Adrenal gland (tissue), 12 donors: Measurements from ENCODE around the gene NFIB. TPM values are rescaled to one million over a fixed set of nuclear protein-coding genes. Genes with fewer than 3 reads are reported as not detected.

Source experiments
- DNase-seq, 7 donors: peaks; one replicate each; pipeline ENCODE4 v3.0.0-alpha.2; 2019 to 2020
- H3K27ac ChIP-seq, 5 donors: fragments of 200-600 bp; sonication (generic) in 4 of 5; 1 replicate in 3 of 5; 2 replicates in 2 of 5; pipeline versions ENCODE4 v1.5.1 to v1.8.0; 2016 to 2020; ENCODE audit warnings: mild to moderate bottlenecking in 1 of 5
- H3K27me3 ChIP-seq: fragments of 200-600 bp; 2 replicates; pipeline ENCODE4 v1.8.0; 2021
- H3K36me3 ChIP-seq, 2 donors: fragments of 200-600 bp; replicated peaks in 1 of 2; 1 replicate in 1 of 2; 2 replicates in 1 of 2; pipeline versions ENCODE4 v1.5.1 to v1.8.0; 2018 to 2022
- H3K4me1 ChIP-seq, 2 donors: fragments of 200-600 bp; replicated peaks in 1 of 2; 1 replicate in 1 of 2; 2 replicates in 1 of 2; pipeline versions ENCODE4 v1.5.1 to v1.8.0; 2018 to 2021
- H3K4me3 ChIP-seq, 4 donors: fragments of 200-600 bp; sonication (generic) in 3 of 4; one replicate each; pipeline ENCODE4 v1.5.1; 2016 to 2018
- H3K9me3 ChIP-seq, 3 donors: fragments of 200-600 bp; sonication (generic) in 1 of 3; replicated peaks in 1 of 3; 1 replicate in 2 of 3; 2 replicates in 1 of 3; pipeline versions ENCODE4 v1.5.1 to v1.8.0; 2016 to 2021
- CTCF ChIP-seq, 6 experiments: fragments of 450-650 bp in 4 of 6; fragments of 200-600 bp in 2 of 6; sonication (generic) in 1 of 6; IDR thresholded peaks; 1 replicate in 5 of 6; 2 replicates in 1 of 6; pipeline versions ENCODE4 v1.5.1 to v1.8.0; 2016 to 2021; ENCODE audit warnings: antibody characterized with exemption in 6 of 6, mild to moderate bottlenecking in 2 of 6, moderate library complexity in 1 of 6
- POLR2A ChIP-seq, 2 donors: fragments of 450-650 bp; IDR thresholded peaks; one replicate each; pipeline ENCODE4 v1.6.1; 2017; ENCODE audit warnings: antibody characterized with exemption in 2 of 2, mild to moderate bottlenecking in 2 of 2, moderate library complexity in 1 of 2
- WGBS, 4 donors: extraction: QIAGEN DNeasy Blood & Tissue Kit in 2 of 4; methylation state at CpG; one replicate each; pipeline versions ENCODE4 v1.1.5 to v1.1.7; 2013 to 2017; 5-methylcytosine and 5-hydroxymethylcytosine counted together
- intact Hi-C, 2 donors: fragments of 100-400 bp; cut with DNase I; formaldehyde crosslinking; loops; one replicate each; pipeline versions ENCODE4 v1.14.1 to v1.15.0; 2022 to 2023
- polyA plus RNA-seq, 3 donors: library from polyadenylated mRNA; stranded (reverse); fragments of 200-250 nt in 2 of 3; fragments of 350-450 nt in 1 of 3; fragmentation: Illumina TruSeq in 1 of 3; extraction: RNeasy Lipid Tissue Mini Kit (QIAGEN cat#74804) in 1 of 3; gene quantifications; one replicate each; pipeline ENCODE4 v1.2.3, GENCODE V29; 2013 to 2014
- total RNA-seq, 9 donors: library from RNA; depleted of rRNA in 4 of 9; stranded (reverse); fragments of >200 nt in 4 of 9; fragments of 120-200 nt in 1 of 9; fragmentation: NEBNext Ultra II Directional in 1 of 9; extraction: Animal tissue kit (Norgen Biotek cat#: 25700) in 1 of 9; gene quantifications; one replicate each; pipeline versions ENCODE4 v1.1.0 to v1.2.4, GENCODE V29; 2013 to 2023
- donor health status: healthy with polysubstance abuse.
- donor health status: Bipolar disorder and iron deficiency.
- donor health status: DM: yes; HTN: yes; CAD: no.
- donor health status: DM: no; HTN: no; CAD: no.
- donor health status: DM: no; HTN: no; CAD: no.
- donor health status: DM: yes; HTN: yes; CAD: no.

The NFIB gene
- total and polyA plus RNA-seq, 12 donors, result 10.9 to 84.1 (median 43.0) TPM

- Histone ChIP-seq H3K27me3 (peaks cover 52% of the 10 kb centered on the region), H3K4me1 (peaks cover 0 to 19% of the 10 kb centered on the region in 2 donors), H3K36me3 (no peaks in the 10 kb centered on the region), H3K9me3 (no peaks in the 10 kb centered on the region), H3K27ac (peak overlapping the region in 2 of 5 donors; percentile 17 to 61), H3K4me3 (peak overlapping the region in 1 of 4 donors; percentile 25)
- no peak for DNase-seq
- 42 to 48% (median 43%) methylated on average over 6 of the region's 6 CpGs for WGBS, 4 donors
- TF ChIP-seq POLR2A (IDR thresholded peaks at IDR 0.05) (no peak), CTCF (IDR thresholded peaks at IDR 0.05) (no peak)
- intact Hi-C loops, result no loop called here
Observed at GRCh38 chr9:14344053-14344524, 30.1 kb upstream of the NFIB start.

GRCh38 chr9:14343261-14344031 lies 29.5 kb upstream of the NFIB start:
- Histone ChIP-seq H3K9me3 (no peaks in the 10 kb centered on the region), H3K4me3 (peak overlapping the region in 1 of 4 donors; percentile 25), H3K27ac (peak overlapping the region in 1 of 5 donors; percentile 61), H3K27me3 (peaks cover 46% of the 10 kb centered on the region), H3K4me1 (peaks cover 0 to 15% of the 10 kb centered on the region in 2 donors), H3K36me3 (no peaks in the 10 kb centered on the region)
- DNase-seq, result no peak
- intact Hi-C loops, result no loop called here
- TF ChIP-seq POLR2A (IDR thresholded peaks at IDR 0.05) (no peak), CTCF (IDR thresholded peaks at IDR 0.05) (no peak)
- WGBS, 4 donors, result 29 to 47% (median 35%) methylated on average over 4 to 5 of the region's 5 CpGs

GRCh38 chr9:14342736-14343135 lies 28.8 kb upstream of the NFIB start:
- TF ChIP-seq CTCF (IDR thresholded peaks at IDR 0.05) (no peak), POLR2A (IDR thresholded peaks at IDR 0.05) (no peak)
- Histone ChIP-seq H3K4me3 (no peak overlapping the region), H3K27me3 (peaks cover 39% of the 10 kb centered on the region), H3K27ac (no peak overlapping the region), H3K36me3 (no peaks in the 10 kb centered on the region), H3K4me1 (peaks cover 0 to 15% of the 10 kb centered on the region in 2 donors), H3K9me3 (no peaks in the 10 kb centered on the region)
- DNase-seq, result no peak
- intact Hi-C loops, result no loop called here
- WGBS, 4 donors, result 66 to 73% (median 72%) methylated on average over 4 of the region's 4 CpGs

GRCh38 chr9:14341437-14342122 lies 27.6 kb upstream of the NFIB start:
- 36 to 45% (median 38%) methylated on average over 6 of the region's 6 CpGs for WGBS, 4 donors
- intact Hi-C loops, result no loop called here
- no peaks in the 10 kb centered on the region for H3K9me3 ChIP-seq
- H3K27ac ChIP-seq, result peak overlapping the region in 1 of 5 donors; percentile 18
- H3K4me1 ChIP-seq, result peaks cover 0 to 11% of the 10 kb centered on the region in 2 donors
- DNase-seq, result no peak
- no peak overlapping the region for H3K4me3 ChIP-seq
- peaks cover 27% of the 10 kb centered on the region for H3K27me3 ChIP-seq
- TF ChIP-seq CTCF (IDR thresholded peaks at IDR 0.05), result no peak
- TF ChIP-seq POLR2A (IDR thresholded peaks at IDR 0.05), result no peak
- no peaks in the 10 kb centered on the region for H3K36me3 ChIP-seq
